NCI-H524 treated with DMSO at 0.1 percent for 48 hours (cell line): ENCODE results near the gene NAA50.

Source experiments
- DNase-seq: peaks from one replicate; lab custom pipeline; 2025; lab: John Stamatoyannopoulos, UW

NAA50 gene

GRCh38 chr3:113745756-113746547, at the start of gene NAA50:
Gene NAA50 (minus strand): TSS chr3:113746249. CDS start chr3:113745949, 300 bp downstream.
- peak; percentile 72 for DNase-seq

- DNase-seq = no peak
Measured at GRCh38 chr3:113795693-113796092, 49.6 kb upstream of the NAA50 start.

- no peak for DNase-seq
Measured at GRCh38 chr3:113794526-113794925, 48.5 kb upstream of the NAA50 start.

- no peak for DNase-seq
Measured at GRCh38 chr3:113791381-113791780, 45.3 kb upstream of the NAA50 start.

GRCh38 chr3:113783980-113784379, 37.9 kb upstream of the NAA50 start:
- no peak for DNase-seq

GRCh38 chr3:113783463-113783862, 37.4 kb upstream of the NAA50 start:
- DNase-seq = no peak

- no peak for DNase-seq
Measured at GRCh38 chr3:113776564-113776963, 30.5 kb upstream of the NAA50 start.

- no peak for DNase-seq
Measured at GRCh38 chr3:113775516-113775915, 29.5 kb upstream of the NAA50 start.

GRCh38 chr3:113773381-113773780, 27.3 kb upstream of the NAA50 start:
- no peak for DNase-seq

- no peak for DNase-seq
Measured at GRCh38 chr3:113771993-113772392, 25.9 kb upstream of the NAA50 start.

GRCh38 chr3:113769551-113769950, 23.5 kb upstream of the NAA50 start:
- no peak for DNase-seq

GRCh38 chr3:113764698-113765097, 18.6 kb upstream of the NAA50 start:
- no peak for DNase-seq

GRCh38 chr3:113758389-113759024, 12.5 kb upstream of the NAA50 start:
- DNase-seq = no peak

- DNase-seq = no peak
Measured at GRCh38 chr3:113754494-113755159, 8.6 kb upstream of the NAA50 start.

- DNase-seq = no peak
Measured at GRCh38 chr3:113753376-113753985, 7.4 kb upstream of the NAA50 start.

- DNase-seq = no peak
Measured at GRCh38 chr3:113751141-113751540, 5.1 kb upstream of the NAA50 start.

GRCh38 chr3:113747283-113748046, 1.4 kb upstream of the NAA50 start:
- no peak for DNase-seq

- DNase-seq = peak; percentile 85
Measured at GRCh38 chr3:113746548-113747282, 666 bp upstream of the NAA50 start, which contains the start of gene ATP6V1A. Gene ATP6V1A (plus strand): TSS chr3:113747035. CDS start chr3:113778754, 31,719 bp downstream.

- DNase-seq = peak; percentile 33
Measured at GRCh38 chr3:113744941-113745755, 901 bp downstream of the NAA50 start.

- DNase-seq = no peak
Measured at GRCh38 chr3:113743006-113743630, 2.9 kb downstream of the NAA50 start.
